SH-SY5Y (cell line): Measurements from ENCODE around the gene HERC2.
A peak's percentile ranks its signal among the peaks of the same experiment; 100 is the strongest.

Experiments used
- GATA2 ChIP-seq: IDR thresholded peaks from 2 replicates; pipeline ENCODE4 v1.6.1; 2011; ENCODE audit warnings: mild to moderate bottlenecking, low read depth, low read length
- GATA3 ChIP-seq: IDR thresholded peaks from 2 replicates; pipeline ENCODE4 v1.6.1; 2011; ENCODE audit warnings: low read depth, mild to moderate bottlenecking, low read length, moderate library complexity

DNA sequence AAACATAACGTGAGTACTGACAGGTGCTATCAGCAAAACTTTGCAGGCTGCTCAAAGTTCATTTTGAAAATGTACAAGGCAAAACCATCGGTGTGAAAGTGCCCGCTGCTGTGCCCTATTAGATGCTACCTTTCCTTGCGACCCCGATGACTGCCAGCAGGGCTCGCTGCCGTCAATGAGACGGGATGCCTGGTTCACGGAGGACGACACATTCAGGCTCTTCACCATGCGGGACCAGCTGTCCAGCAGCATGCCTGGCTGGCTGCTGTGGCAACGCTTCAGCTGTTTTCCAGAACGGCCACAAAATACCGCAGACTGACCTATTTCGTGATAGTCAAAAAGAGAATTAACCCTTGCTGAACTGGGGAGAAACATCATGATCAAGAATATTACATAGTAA is 130.1 kb downstream of the HERC2 start:
- TF ChIP-seq GATA2 (0 out of 2 replicates have a peak, but pooled peaks have one; percentile 15), GATA3 (no peak)
